Pancreas (tissue), 10 donors: Measurements from ENCODE around the gene EPHA8. TPM values are rescaled to one million over a fixed set of nuclear protein-coding genes. Genes with fewer than 3 reads are reported as not detected.

Experiments
- ATAC-seq, 4 donors: fragments of 200-7000 bp; cut with Tn5 transposase; one replicate each; pipeline versions ENCODE4 v1.8.0 to v1.9.1; 2020; ENCODE audit warnings: mild to moderate bottlenecking in 4 of 4, moderate library complexity in 4 of 4
- DNase-seq, 6 donors: peaks; one replicate each; pipeline ENCODE4 v3.0.0-alpha.2; 2020
- FAIRE-seq: peaks from 2 replicates; lab custom pipeline; 2012; peaks lifted over from hg19 to GRCh38; lab: Jason Lieb, UNC
- H3K27ac ChIP-seq, 4 donors: fragments of 200-600 bp; sonication (generic); 1 replicate in 3 of 4; 2 replicates in 1 of 4; pipeline versions ENCODE4 v1.5.0 to v1.8.0; 2020
- H3K27me3 ChIP-seq, 4 donors: fragments of 200-600 bp; one replicate each; pipeline ENCODE4 v1.8.0; 2021
- H3K36me3 ChIP-seq, 3 donors: fragments of 200-600 bp; sonication (generic) in 1 of 3; one replicate each; pipeline versions ENCODE4 v1.5.0 to v1.8.0; 2020 to 2021
- H3K4me1 ChIP-seq, 3 donors: fragments of 200-600 bp; one replicate each; pipeline ENCODE4 v1.8.0; 2021
- H3K4me3 ChIP-seq, 4 donors: fragments of 200-600 bp; sonication (generic) in 2 of 4; one replicate each; pipeline versions ENCODE4 v1.5.0 to v1.8.0; 2020 to 2021
- H3K9me3 ChIP-seq, 4 donors: fragments of 200-600 bp; one replicate each; pipeline ENCODE4 v1.8.0; 2021
- CTCF ChIP-seq, 4 donors: fragments of 200-600 bp; sonication (generic) in 3 of 4; IDR thresholded peaks; one replicate each; pipeline versions ENCODE4 v1.5.0 to v1.8.0; 2021; ENCODE audit warnings: antibody characterized with exemption in 4 of 4
- WGBS, 2 donors: extraction: QIAGEN DNeasy Blood & Tissue Kit; methylation state at CpG; one replicate each; pipeline ENCODE4 v1.1.7; 2013; 5-methylcytosine and 5-hydroxymethylcytosine counted together
- intact Hi-C, 3 donors: fragments of 100-400 bp; cut with DNase I; formaldehyde crosslinking; loops; one replicate each; pipeline versions ENCODE4 v1.11.1 to v1.14.2; 2022
- polyA plus RNA-seq, 2 donors: library from polyadenylated mRNA; stranded (reverse); fragments of 200-250 nt; gene quantifications; one replicate each; pipeline ENCODE4 v1.2.3, GENCODE V29; 2013
- total RNA-seq, 6 donors: library from RNA; stranded (reverse); fragmentation: NEBNext Ultra II Directional in 4 of 6; extraction: Animal tissue kit (Norgen Biotek cat#: 25700) in 4 of 6; gene quantifications; one replicate each; pipeline versions ENCODE4 v1.2.1 to v1.2.4, GENCODE V29; 2021 to 2023
- donor health status: healthy with polysubstance abuse.
- donor health status: DM: no; HTN: no; CAD: no; lungs with moderate emphysema.
- donor health status: DM: no; HTN: no; CAD: no.
- donor health status: control.
- donor health status: control.
- donor health status: Bipolar disorder and iron deficiency.
- donor health status: DM: yes; HTN: yes; CAD: no.
- donor health status: DM: no; HTN: no; CAD: no.
- donor health status: DM: no; HTN: no; CAD: no.
- donor health status: DM: yes; HTN: yes; CAD: no.

The EPHA8 gene
- total and polyA plus RNA-seq, 8 donors, result 0.57 to 8.1 (median 1.2) TPM

DNA sequence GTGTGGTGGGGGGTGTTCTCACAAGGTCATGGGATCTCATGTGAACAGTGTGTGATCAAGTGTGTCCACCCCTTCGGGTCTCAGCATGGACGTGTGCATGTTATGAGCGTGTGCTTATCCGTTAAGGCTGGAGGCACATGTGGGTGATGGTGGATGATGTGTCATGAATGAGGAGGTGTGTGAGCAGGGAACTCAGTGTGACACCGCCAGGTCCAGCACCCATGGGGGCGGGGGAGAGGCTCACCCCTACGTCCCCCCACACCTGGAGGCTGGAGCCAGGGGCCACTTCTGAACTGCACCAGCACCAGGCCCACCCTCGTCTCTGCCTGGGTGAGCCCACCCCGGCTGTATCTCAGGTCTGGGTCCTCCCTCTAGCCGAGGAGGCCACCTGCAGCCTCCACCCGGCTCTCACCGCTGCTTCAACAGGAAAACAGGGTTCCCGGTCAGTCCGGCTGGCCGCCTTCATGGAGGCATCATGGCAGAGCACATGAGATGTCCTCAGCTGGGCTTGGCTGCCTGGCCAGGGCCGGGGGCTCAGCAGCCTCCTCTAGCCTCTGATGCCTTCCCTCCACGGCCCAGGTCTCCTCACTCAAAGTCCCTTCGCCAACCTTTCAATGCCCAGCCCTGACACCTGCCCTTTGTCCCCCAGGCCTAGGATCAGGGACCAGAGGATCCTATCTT, 38.9 kb downstream of the EPHA8 start:
- no peaks in the 10 kb centered on the region for H3K36me3 ChIP-seq
- H3K4me1 ChIP-seq, result no peaks in the 10 kb centered on the region
- ATAC-seq (no peak), DNase-seq (no peak), FAIRE-seq (no peak)
- intact Hi-C loops, result no loop called here
- no peak overlapping the region for H3K27ac ChIP-seq
- 85 to 87% methylated on average over 18 of the region's 18 CpGs for WGBS, 2 donors
- no peaks in the 10 kb centered on the region for H3K27me3 ChIP-seq
- no peak for TF ChIP-seq CTCF (IDR thresholded peaks at IDR 0.05)
- no peaks in the 10 kb centered on the region for H3K9me3 ChIP-seq
- H3K4me3 ChIP-seq, result no peak overlapping the region

DNA sequence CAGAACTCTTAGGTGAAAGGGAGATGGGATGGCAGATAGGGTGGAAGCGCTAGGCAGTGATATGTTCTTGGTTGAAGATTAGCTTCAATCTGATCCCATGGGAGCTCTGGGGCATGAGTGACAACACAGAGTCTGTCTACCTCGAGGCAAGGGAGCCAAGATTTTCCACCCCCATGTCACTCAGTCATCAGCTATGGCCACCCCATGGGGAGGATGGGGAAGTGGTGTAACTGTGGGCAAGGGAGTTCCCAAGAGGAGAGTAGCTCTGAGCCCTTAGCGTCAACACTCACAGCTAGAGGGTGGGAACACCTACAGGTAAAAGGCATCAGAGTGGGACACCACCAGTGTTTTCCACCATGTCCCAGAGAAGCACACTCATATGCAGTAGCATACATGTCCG, 42.9 kb downstream of the EPHA8 start:
- H3K4me1 ChIP-seq, result no peaks in the 10 kb centered on the region
- H3K4me3 ChIP-seq, result no peak overlapping the region
- WGBS, 2 donors, result 48 to 51% methylated on average over 4 of the region's 4 CpGs
- intact Hi-C loops, result no loop called here
- no peak for ATAC-seq
- no peak for FAIRE-seq
- H3K36me3 ChIP-seq, result no peaks in the 10 kb centered on the region
- H3K9me3 ChIP-seq, result no peaks in the 10 kb centered on the region
- DNase-seq, result no peak
- no peak for TF ChIP-seq CTCF (IDR thresholded peaks at IDR 0.05)
- no peak overlapping the region for H3K27ac ChIP-seq
- no peaks in the 10 kb centered on the region for H3K27me3 ChIP-seq

GRCh38 chr1:22607154-22607553, 43.9 kb downstream of the EPHA8 start:
- no peak for FAIRE-seq
- TF ChIP-seq CTCF (IDR thresholded peaks at IDR 0.05), result no peak
- no peak for DNase-seq
- 13 to 15% methylated on average over 8 to 10 of the region's 10 CpGs for WGBS, 2 donors
- H3K4me3 ChIP-seq, result no peak overlapping the region
- H3K27me3 ChIP-seq, result no peaks in the 10 kb centered on the region
- H3K4me1 ChIP-seq, result no peaks in the 10 kb centered on the region
- no peaks in the 10 kb centered on the region for H3K9me3 ChIP-seq
- H3K36me3 ChIP-seq, result no peaks in the 10 kb centered on the region
- peak in 1 of 4 donors; percentile 35 for ATAC-seq
- H3K27ac ChIP-seq, result no peak overlapping the region
- intact Hi-C loops, result no loop called here

DNA sequence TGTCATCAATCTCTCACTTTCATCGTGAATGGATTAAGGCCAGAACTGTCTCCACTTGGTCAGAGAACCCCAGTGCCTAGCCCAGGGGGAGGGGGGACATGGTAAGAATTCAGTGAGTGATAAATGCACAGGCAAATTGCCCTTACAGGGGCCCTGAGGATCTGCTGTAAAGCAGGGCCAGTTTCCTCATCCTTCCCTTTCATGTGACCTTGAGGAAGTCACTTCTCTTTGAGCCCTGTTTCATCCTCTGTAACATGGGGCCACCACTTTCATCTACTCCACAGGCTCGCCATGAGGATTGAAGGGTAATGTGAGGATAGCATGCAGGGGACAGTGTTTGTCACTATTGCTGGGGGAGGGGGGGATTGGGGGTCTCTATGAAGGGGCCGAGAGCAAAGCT, 45.1 kb downstream of the EPHA8 start:
- WGBS, 2 donors, result 41 to 44% methylated on average over 3 of the region's 3 CpGs
- H3K9me3 ChIP-seq, result no peaks in the 10 kb centered on the region
- TF ChIP-seq CTCF (IDR thresholded peaks at IDR 0.05), result no peak
- DNase-seq (no peak), FAIRE-seq (no peak), ATAC-seq (no peak)
- intact Hi-C loops, result no loop called here
- no peak overlapping the region for H3K27ac ChIP-seq
- no peaks in the 10 kb centered on the region for H3K36me3 ChIP-seq
- no peaks in the 10 kb centered on the region for H3K27me3 ChIP-seq
- H3K4me3 ChIP-seq, result no peak overlapping the region
- no peaks in the 10 kb centered on the region for H3K4me1 ChIP-seq

DNA sequence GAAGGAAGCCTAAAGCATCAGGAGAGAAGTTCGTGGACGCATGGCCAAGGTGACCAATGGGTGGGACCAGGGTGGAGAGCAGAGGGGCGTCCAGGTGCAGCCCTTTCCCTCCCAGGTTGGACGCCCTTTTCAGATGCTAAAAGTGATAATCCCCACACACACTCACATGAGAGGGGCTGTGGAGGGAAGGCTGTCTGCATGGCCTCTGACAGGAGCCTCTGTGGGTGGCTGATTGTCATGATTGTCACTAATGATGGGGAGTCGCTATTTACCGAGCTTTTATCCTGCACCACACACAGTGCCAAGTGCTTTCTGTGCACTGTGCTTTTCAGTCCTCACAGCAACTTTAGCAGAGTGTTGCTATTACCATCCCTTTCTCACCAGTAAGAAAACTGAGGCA, 46.0 kb downstream of the EPHA8 start:
- Histone ChIP-seq H3K9me3 (no peaks in the 10 kb centered on the region), H3K4me3 (no peak overlapping the region), H3K27ac (no peak overlapping the region), H3K36me3 (no peaks in the 10 kb centered on the region), H3K4me1 (no peaks in the 10 kb centered on the region), H3K27me3 (no peaks in the 10 kb centered on the region)
- no peak for DNase-seq
- no peak for FAIRE-seq
- intact Hi-C loops, result no loop called here
- no peak for ATAC-seq
- WGBS, 2 donors, result 15 to 27% methylated on average over 6 of the region's 6 CpGs
- TF ChIP-seq CTCF (IDR thresholded peaks at IDR 0.05), result no peak
